Spleen (tissue), 7 donors: ENCODE data around the gene ETFB.

Source experiments
- POLR2A ChIP-seq, 3 donors: fragments of 450-650 bp; IDR thresholded peaks; one replicate each; pipeline ENCODE4 v1.5.1; 2017; ENCODE audit warnings: antibody characterized with exemption in 3 of 3, mild to moderate bottlenecking in 1 of 3
- POLR2AphosphoS5 ChIP-seq, 3 donors: sonication (generic); formaldehyde crosslinking; IDR thresholded peaks; one replicate each; pipeline ENCODE4 v1.5.1; 2017; ENCODE audit warnings: antibody characterized with exemption in 3 of 3
- TF ChIP-seq, protein P1 (sequence below), 11 experiments: fragments of 200-600 bp in 7 of 11; fragments of 450-650 bp in 4 of 11; sonication (generic) in 4 of 11; IDR thresholded peaks in 8 of 11; conservative IDR thresholded peaks in 3 of 11; 1 replicate in 7 of 11; 2 replicates in 4 of 11; pipeline versions ENCODE4 v1.4.0 to v1.8.0; 2016 to 2021; ENCODE audit warnings: antibody characterized with exemption in 11 of 11, inconsistent platforms in 4 of 11, mild to moderate bottlenecking in 1 of 11
- donor health status: DM: no; HTN: no; CAD: no; lungs with moderate emphysema.
- donor health status: DM: no; HTN: no; CAD: no.
- donor health status: DM: no; HTN: no; CAD: no.

DNA sequence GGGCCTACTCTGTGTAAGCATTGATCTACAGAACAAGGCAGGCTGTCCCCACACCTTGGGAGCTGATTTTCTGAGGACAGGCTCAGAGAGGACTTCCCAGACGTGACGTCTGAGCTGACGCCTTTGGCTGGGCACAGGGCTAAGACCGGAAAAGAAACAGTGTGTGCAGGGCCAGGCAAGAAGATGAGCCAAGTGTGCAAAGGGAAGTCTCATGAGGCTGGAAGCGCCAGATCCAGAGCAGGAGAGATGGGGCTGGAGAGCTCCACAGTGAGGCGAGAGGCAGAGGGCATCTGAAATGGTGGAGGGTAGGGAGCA, 42.1 kb downstream of the ETFB start:
- TF ChIP-seq, protein P1, sequence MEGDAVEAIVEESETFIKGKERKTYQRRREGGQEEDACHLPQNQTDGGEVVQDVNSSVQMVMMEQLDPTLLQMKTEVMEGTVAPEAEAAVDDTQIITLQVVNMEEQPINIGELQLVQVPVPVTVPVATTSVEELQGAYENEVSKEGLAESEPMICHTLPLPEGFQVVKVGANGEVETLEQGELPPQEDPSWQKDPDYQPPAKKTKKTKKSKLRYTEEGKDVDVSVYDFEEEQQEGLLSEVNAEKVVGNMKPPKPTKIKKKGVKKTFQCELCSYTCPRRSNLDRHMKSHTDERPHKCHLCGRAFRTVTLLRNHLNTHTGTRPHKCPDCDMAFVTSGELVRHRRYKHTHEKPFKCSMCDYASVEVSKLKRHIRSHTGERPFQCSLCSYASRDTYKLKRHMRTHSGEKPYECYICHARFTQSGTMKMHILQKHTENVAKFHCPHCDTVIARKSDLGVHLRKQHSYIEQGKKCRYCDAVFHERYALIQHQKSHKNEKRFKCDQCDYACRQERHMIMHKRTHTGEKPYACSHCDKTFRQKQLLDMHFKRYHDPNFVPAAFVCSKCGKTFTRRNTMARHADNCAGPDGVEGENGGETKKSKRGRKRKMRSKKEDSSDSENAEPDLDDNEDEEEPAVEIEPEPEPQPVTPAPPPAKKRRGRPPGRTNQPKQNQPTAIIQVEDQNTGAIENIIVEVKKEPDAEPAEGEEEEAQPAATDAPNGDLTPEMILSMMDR (IDR thresholded peaks at IDR 0.05 in 8 of 11, conservative IDR thresholded peaks at IDR 0.05 in 3 of 11), result no peak
- no peak for TF ChIP-seq POLR2A (IDR thresholded peaks at IDR 0.05)
- no peak for TF ChIP-seq POLR2AphosphoS5 (IDR thresholded peaks at IDR 0.05)
